ENCODE measurements around the gene DNAH5. TPM values are rescaled to one million over a fixed set of nuclear protein-coding genes. Genes with fewer than 3 reads are reported as not detected.

DNAH5 gene
- total RNA-seq, 2 experiments from 2014 or later, result not detected

GRCh38 chr5:13708906-13709305, 235.6 kb downstream of the DNAH5 start:
- DNase-seq (no peak), ATAC-seq (no peak)
- Mint-ChIP-seq H3K4me3 (no peak overlapping the region), H3K27ac (no peak overlapping the region), H3K36me3 (ENCODE audit: low read depth) (no peaks in the 10 kb centered on the region), H3K4me1 (ENCODE audit: low read depth) (no peaks in the 10 kb centered on the region), H3K27me3 (no peaks in the 10 kb centered on the region), H3K9me3 (no peaks in the 10 kb centered on the region)
- intact Hi-C loops (cut with micrococcal nuclease), result no loop called here
- TF ChIP-seq, protein P1, sequence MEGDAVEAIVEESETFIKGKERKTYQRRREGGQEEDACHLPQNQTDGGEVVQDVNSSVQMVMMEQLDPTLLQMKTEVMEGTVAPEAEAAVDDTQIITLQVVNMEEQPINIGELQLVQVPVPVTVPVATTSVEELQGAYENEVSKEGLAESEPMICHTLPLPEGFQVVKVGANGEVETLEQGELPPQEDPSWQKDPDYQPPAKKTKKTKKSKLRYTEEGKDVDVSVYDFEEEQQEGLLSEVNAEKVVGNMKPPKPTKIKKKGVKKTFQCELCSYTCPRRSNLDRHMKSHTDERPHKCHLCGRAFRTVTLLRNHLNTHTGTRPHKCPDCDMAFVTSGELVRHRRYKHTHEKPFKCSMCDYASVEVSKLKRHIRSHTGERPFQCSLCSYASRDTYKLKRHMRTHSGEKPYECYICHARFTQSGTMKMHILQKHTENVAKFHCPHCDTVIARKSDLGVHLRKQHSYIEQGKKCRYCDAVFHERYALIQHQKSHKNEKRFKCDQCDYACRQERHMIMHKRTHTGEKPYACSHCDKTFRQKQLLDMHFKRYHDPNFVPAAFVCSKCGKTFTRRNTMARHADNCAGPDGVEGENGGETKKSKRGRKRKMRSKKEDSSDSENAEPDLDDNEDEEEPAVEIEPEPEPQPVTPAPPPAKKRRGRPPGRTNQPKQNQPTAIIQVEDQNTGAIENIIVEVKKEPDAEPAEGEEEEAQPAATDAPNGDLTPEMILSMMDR (IDR thresholded peaks at IDR 0.05), result no peak
- POLR2A ChIA-PET, result no interaction called here
- CTCF ChIA-PET, result no interaction called here

DNA sequence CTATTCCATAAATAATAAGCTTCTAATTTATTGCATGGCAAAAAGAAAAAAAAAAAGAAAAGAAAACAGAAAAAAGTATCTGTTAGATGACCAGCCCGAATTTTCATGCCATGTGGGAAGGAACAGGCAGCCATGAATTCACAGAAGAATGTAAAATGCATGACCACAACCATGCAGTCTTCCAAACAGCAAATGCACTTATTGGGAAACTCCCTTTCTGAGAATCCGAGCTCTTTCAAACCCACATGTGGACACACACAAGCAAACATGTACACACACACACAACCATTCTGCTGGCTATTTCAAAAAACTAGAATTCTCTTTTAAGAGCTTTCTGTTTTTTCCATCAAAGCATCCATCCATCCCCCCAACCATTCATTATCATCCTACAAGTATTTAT, 236.1 kb downstream of the DNAH5 start:
- ATAC-seq, result no peak
- no peaks in the 10 kb centered on the region for H3K27me3 Mint-ChIP-seq
- H3K27ac Mint-ChIP-seq, result no peak overlapping the region
- ChIA-PET POLR2A (no interaction called here), CTCF (no interaction called here)
- no peak overlapping the region for H3K4me3 Mint-ChIP-seq
- intact Hi-C loops (cut with micrococcal nuclease), result no loop called here
- no peak for DNase-seq
- H3K36me3 Mint-ChIP-seq (ENCODE audit: low read depth), result no peaks in the 10 kb centered on the region
- TF ChIP-seq, protein P1 (IDR thresholded peaks at IDR 0.05), result no peak
- no peaks in the 10 kb centered on the region for H3K4me1 Mint-ChIP-seq (ENCODE audit: low read depth)
- no peaks in the 10 kb centered on the region for H3K9me3 Mint-ChIP-seq

DNA sequence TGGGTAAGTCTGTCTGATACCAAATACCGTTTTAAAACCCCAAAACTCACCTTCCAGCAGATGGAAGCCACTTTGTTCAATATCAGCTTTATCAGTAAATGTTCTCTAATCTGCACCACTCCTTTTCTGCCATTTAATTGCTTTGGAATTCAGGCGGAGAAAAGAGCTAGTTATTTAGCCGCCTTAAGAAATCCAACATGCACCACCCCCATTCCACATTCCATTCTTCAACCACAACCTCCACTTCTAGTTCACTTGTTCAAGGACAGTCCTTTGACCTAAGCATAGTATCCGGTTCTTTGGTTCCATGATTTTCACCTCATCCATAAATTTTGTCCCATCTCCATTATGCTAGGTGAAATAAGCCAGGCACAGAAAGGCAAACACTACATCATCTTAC, 240.1 kb downstream of the DNAH5 start:
- CTCF ChIA-PET, result no interaction called here
- Mint-ChIP-seq H3K36me3 (ENCODE audit: low read depth) (no peaks in the 10 kb centered on the region), H3K9me3 (no peaks in the 10 kb centered on the region), H3K4me3 (no peak overlapping the region), H3K27ac (no peak overlapping the region), H3K4me1 (ENCODE audit: low read depth) (no peaks in the 10 kb centered on the region), H3K27me3 (no peaks in the 10 kb centered on the region)
- POLR2A ChIA-PET, result no interaction called here
- no peak for DNase-seq
- TF ChIP-seq, protein P1 (IDR thresholded peaks at IDR 0.05), result no peak
- intact Hi-C loops (cut with micrococcal nuclease), result no loop called here
- ATAC-seq, result no peak

- no peaks in the 10 kb centered on the region for H3K27me3 Mint-ChIP-seq
- H3K4me1 Mint-ChIP-seq (ENCODE audit: low read depth), result no peaks in the 10 kb centered on the region
- H3K27ac Mint-ChIP-seq, result no peak overlapping the region
- H3K4me3 Mint-ChIP-seq, result no peak overlapping the region
- CTCF ChIA-PET, result no interaction called here
- DNase-seq, result no peak
- intact Hi-C loops (cut with micrococcal nuclease), result no loop called here
- no peak for ATAC-seq
- H3K36me3 Mint-ChIP-seq (ENCODE audit: low read depth), result no peaks in the 10 kb centered on the region
- peaks cover 1% of the 10 kb centered on the region for H3K9me3 Mint-ChIP-seq
- TF ChIP-seq, protein P1 (IDR thresholded peaks at IDR 0.05), result no peak
- POLR2A ChIA-PET, result no interaction called here
These were observed 243.9 kb downstream of the DNAH5 start for GRCh38 chr5:13700626-13701025.

- Mint-ChIP-seq H3K4me1 (ENCODE audit: low read depth) (no peaks in the 10 kb centered on the region), H3K27ac (no peak overlapping the region), H3K4me3 (no peak overlapping the region), H3K36me3 (ENCODE audit: low read depth) (no peaks in the 10 kb centered on the region), H3K27me3 (no peaks in the 10 kb centered on the region), H3K9me3 (peaks cover 1% of the 10 kb centered on the region)
- CTCF ChIA-PET, result no interaction called here
- TF ChIP-seq, protein P1 (IDR thresholded peaks at IDR 0.05), result no peak
- ATAC-seq, result no peak
- POLR2A ChIA-PET, result no interaction called here
- no peak for DNase-seq
- intact Hi-C loops (cut with micrococcal nuclease), result no loop called here
These were observed 245.6 kb downstream of the DNAH5 start for GRCh38 chr5:13698885-13699284.
